K562 (cell line): ENCODE results near the gene HES4. TPM values are rescaled to one million over a fixed set of nuclear protein-coding genes. Genes with fewer than 3 reads are reported as not detected.

ENCODE experiments used
- AFF1 ChIP-seq, 2 experiments: fragments of 450-650 bp; IDR thresholded peaks; 2 replicates each; pipeline ENCODE4 v1.6.1; 2018; ENCODE audit warnings: mild to moderate bottlenecking in 2 of 2, low read depth in 1 of 2; ENCODE audit not compliant: partially characterized antibody in 2 of 2
- ATF3 ChIP-seq, 2 experiments: fragments of 450-650 bp in 1 of 2; sonication (generic) in 1 of 2; formaldehyde crosslinking in 1 of 2; IDR thresholded peaks in 1 of 2; conservative IDR thresholded peaks in 1 of 2; 2 replicates each; pipeline versions ENCODE4 v1.6.1 to v1.8.1; 2016 to 2023; ENCODE audit warnings: mild to moderate bottlenecking in 2 of 2, moderate library complexity in 2 of 2, inconsistent platforms in 1 of 2, missing genetic modification reagents in 1 of 2
- CBFA2T3 ChIP-seq: fragments of 450-650 bp; IDR thresholded peaks from 2 replicates; pipeline ENCODE4 v1.6.1; 2017
- CXXC5 ChIP-seq: fragments of 250-450 bp; sonication (Bioruptor Pico); IDR thresholded peaks from 2 replicates; pipeline ENCODE4 v1.8.0; 2022; ENCODE audit warnings: inconsistent platforms, mild to moderate bottlenecking, moderate library complexity
- ELF4 ChIP-seq: fragments of 450-650 bp; formaldehyde crosslinking; IDR thresholded peaks from 2 replicates; pipeline ENCODE4 v1.4.0; 2022; ENCODE audit warnings: missing genetic modification characterization
- FOXA3 ChIP-seq, 2 experiments: fragments of 450-650 bp in 1 of 2; sonication (generic) in 1 of 2; formaldehyde crosslinking; IDR thresholded peaks in 1 of 2; conservative IDR thresholded peaks in 1 of 2; 2 replicates each; pipeline versions ENCODE4 v1.4.0 to v1.8.0; 2020 to 2022; ENCODE audit warnings: mild to moderate bottlenecking in 2 of 2, missing genetic modification reagents in 1 of 2
- GTF2F1 ChIP-seq: IDR thresholded peaks from 2 replicates; pipeline ENCODE4 v1.6.1; 2011; ENCODE audit warnings: low read depth, low read length, improper control_type of control experiment
- HCFC1 ChIP-seq: IDR thresholded peaks from 2 replicates; pipeline ENCODE4 v1.6.1; 2012; ENCODE audit warnings: low read depth, low read length, improper control_type of control experiment
- MTA3 ChIP-seq: fragments of 450-650 bp; formaldehyde crosslinking; IDR thresholded peaks from 2 replicates; pipeline ENCODE4 v1.6.1; 2017; ENCODE audit warnings: mild to moderate bottlenecking, borderline replicate concordance
- POLR2A ChIP-seq: fragments of 450-650 bp; conservative IDR thresholded peaks from 2 replicates; pipeline ENCODE4 v1.6.1; 2016
- SIN3A ChIP-seq, 2 experiments: fragments of 150-350 bp in 1 of 2; IDR thresholded peaks; 2 replicates each; pipeline ENCODE4 v1.6.1; 2011 to 2016; ENCODE audit warnings: borderline replicate concordance in 2 of 2, low read depth in 2 of 2, low read length in 2 of 2, mild to moderate bottlenecking in 2 of 2, moderate library complexity in 2 of 2; ENCODE audit not compliant: control insufficient read depth in 1 of 2
- SMARCC2 ChIP-seq: fragments of 450-650 bp; IDR thresholded peaks from 2 replicates; pipeline ENCODE4 v1.6.1; 2017; ENCODE audit warnings: antibody characterized with exemption, moderate library complexity, mild to moderate bottlenecking, low read depth
- STAT5A ChIP-seq: IDR thresholded peaks from 2 replicates; pipeline ENCODE4 v1.6.1; 2012; ENCODE audit warnings: low read length, inconsistent platforms, borderline replicate concordance
- ZMIZ1 ChIP-seq, 2 experiments: fragments of 150-350 bp in 1 of 2; IDR thresholded peaks; 2 replicates each; pipeline ENCODE4 v1.6.1; 2012 to 2016; ENCODE audit warnings: low read depth in 2 of 2, low read length in 2 of 2, mild to moderate bottlenecking in 1 of 2, moderate library complexity in 1 of 2
- polyA plus RNA-seq, 8 experiments: library from polyadenylated mRNA; depleted of rRNA in 4 of 8; stranded (reverse) in 5 of 8; unstranded in 3 of 8; fragments of >200 nt; fragmentation: Nextera tagmentation in 2 of 8; fragmentation: Illumina TruSeq in 1 of 8; extraction: Ambion mirVana in 2 of 8; extraction: Trizol in 1 of 8; gene quantifications; 2 replicates each; pipeline versions ENCODE4 v1.2.1 to v1.2.3, GENCODE V29; 2011 to 2014; ENCODE audit warnings: inconsistent platforms in 1 of 8, missing spikeins in 1 of 8
- total RNA-seq, 7 experiments: library from RNA; depleted of rRNA in 6 of 7; stranded (reverse); fragments of >200 nt in 6 of 7; fragmentation: Illumina TruSeq in 2 of 7; extraction: Trizol in 2 of 7; gene quantifications; 2 replicates each; pipeline versions ENCODE4 v1.2.1 to v1.2.3, GENCODE V29; 2011 to 2021; ENCODE audit warnings: low replicate concordance in 1 of 7
- TF ChIP-seq, protein P1 (sequence below): sonication (generic); formaldehyde crosslinking; IDR thresholded peaks from 2 replicates; pipeline ENCODE4 v1.8.0; 2022; ENCODE audit warnings: missing genetic modification reagents, mild to moderate bottlenecking, moderate library complexity, borderline replicate concordance

HES4 gene
- total and polyA plus RNA-seq, 9 of the 15 experiments (the other 6 are each of a cell fraction or from before 2014, with no cell fraction given), result 0.21 to 43.7 (median 5.3) TPM; not detected in 2

GRCh38 chr1:1013105-1013921 is 13.4 kb upstream of the HES4 start, which contains the start of gene ISG15 (continued):
- TF ChIP-seq ATF3 (IDR thresholded peaks at IDR 0.05) (no peak; the same call in 1 of the 2 replicates), ATF3 (CRISPR knock-in tag; conservative IDR thresholded peaks at IDR 0.05) (no peak), STAT5A (peak; percentile 20; the same call in 1 of the 2 replicates), CXXC5 (CRISPR knock-in tag) (peak; percentile 64; the same call in 1 of the 2 replicates), SMARCC2 (peak; percentile 56; the same call in 1 of the 2 replicates), POLR2A (peak; percentile 80), GTF2F1 (peak; percentile 79; the same call in 1 of the 2 replicates), SIN3A (IDR thresholded peaks at IDR 0.05; ENCODE audit: borderline replicate concordance in 2 of 2, control insufficient read depth in 1 of 2, low read depth in 2 of 2, low read length in 2 of 2) (peak; percentile 91 to 94; a peak in 2 of 4 replicates), ZMIZ1 (IDR thresholded peaks at IDR 0.05; ENCODE audit: low read depth in 2 of 2, low read length in 2 of 2) (no peak), HCFC1 (peak; percentile 62), FOXA3 (CRISPR knock-in tag; conservative IDR thresholded peaks at IDR 0.05 in 1 of 2, IDR thresholded peaks at IDR 0.05 in 1 of 2) (0 out of 4 replicates have a peak, but pooled peaks of 1 of the 2 experiments have one; percentile 16), ELF4 (CRISPR knock-in tag) (no peak), MTA3 (peak; percentile 76; the same call in 1 of the 2 replicates), CBFA2T3 (peak; percentile 66), AFF1 (IDR thresholded peaks at IDR 0.05; ENCODE audit: low read depth in 1 of 2, partially characterized antibody in 2 of 2) (no peak)
- TF ChIP-seq, protein P1, sequence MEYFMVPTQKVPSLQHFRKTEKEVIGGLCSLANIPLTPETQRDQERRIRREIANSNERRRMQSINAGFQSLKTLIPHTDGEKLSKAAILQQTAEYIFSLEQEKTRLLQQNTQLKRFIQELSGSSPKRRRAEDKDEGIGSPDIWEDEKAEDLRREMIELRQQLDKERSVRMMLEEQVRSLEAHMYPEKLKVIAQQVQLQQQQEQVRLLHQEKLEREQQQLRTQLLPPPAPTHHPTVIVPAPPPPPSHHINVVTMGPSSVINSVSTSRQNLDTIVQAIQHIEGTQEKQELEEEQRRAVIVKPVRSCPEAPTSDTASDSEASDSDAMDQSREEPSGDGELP, result peak; percentile 79; the same call in 1 of the 2 replicates
